Gastroesophageal sphincter (tissue), 3 donors: Measurements from ENCODE around the gene PROSER2.

Experiments used
- EP300 ChIP-seq: sonication (generic); formaldehyde crosslinking; IDR thresholded peaks from one replicate; pipeline ENCODE4 v1.6.1; 2017; ENCODE audit warnings: antibody characterized with exemption, mild to moderate bottlenecking
- POLR2A ChIP-seq, 2 donors: fragments of 450-650 bp; IDR thresholded peaks; one replicate each; pipeline ENCODE4 v1.6.1; 2017; ENCODE audit warnings: antibody characterized with exemption in 2 of 2, mild to moderate bottlenecking in 2 of 2, moderate library complexity in 1 of 2
- POLR2AphosphoS5 ChIP-seq: sonication (generic); formaldehyde crosslinking; IDR thresholded peaks from one replicate; pipeline ENCODE4 v1.6.1; 2017; ENCODE audit warnings: antibody characterized with exemption
- TF ChIP-seq, protein P1 (sequence below), 4 experiments: fragments of 200-600 bp in 2 of 4; fragments of 450-650 bp in 2 of 4; sonication (generic) in 1 of 4; IDR thresholded peaks; one replicate each; pipeline ENCODE4 v1.5.1; 2017 to 2019; ENCODE audit warnings: antibody characterized with exemption in 4 of 4, mild to moderate bottlenecking in 2 of 4, moderate library complexity in 2 of 4

DNA sequence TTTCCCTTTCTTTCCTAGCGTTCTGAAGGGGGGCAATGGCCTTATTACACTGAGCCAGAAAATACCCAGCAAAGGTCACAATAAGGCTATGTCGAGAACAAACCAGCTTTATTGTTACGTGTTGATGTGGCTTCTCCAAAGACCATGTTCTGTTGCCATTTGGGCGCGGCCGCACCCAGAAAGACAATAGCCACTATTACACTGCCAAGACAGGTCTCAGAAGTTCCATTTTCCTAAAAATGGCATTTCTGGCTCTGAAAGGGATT is 77.8 kb downstream of the PROSER2 start:
- TF ChIP-seq, protein P1, sequence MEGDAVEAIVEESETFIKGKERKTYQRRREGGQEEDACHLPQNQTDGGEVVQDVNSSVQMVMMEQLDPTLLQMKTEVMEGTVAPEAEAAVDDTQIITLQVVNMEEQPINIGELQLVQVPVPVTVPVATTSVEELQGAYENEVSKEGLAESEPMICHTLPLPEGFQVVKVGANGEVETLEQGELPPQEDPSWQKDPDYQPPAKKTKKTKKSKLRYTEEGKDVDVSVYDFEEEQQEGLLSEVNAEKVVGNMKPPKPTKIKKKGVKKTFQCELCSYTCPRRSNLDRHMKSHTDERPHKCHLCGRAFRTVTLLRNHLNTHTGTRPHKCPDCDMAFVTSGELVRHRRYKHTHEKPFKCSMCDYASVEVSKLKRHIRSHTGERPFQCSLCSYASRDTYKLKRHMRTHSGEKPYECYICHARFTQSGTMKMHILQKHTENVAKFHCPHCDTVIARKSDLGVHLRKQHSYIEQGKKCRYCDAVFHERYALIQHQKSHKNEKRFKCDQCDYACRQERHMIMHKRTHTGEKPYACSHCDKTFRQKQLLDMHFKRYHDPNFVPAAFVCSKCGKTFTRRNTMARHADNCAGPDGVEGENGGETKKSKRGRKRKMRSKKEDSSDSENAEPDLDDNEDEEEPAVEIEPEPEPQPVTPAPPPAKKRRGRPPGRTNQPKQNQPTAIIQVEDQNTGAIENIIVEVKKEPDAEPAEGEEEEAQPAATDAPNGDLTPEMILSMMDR (IDR thresholded peaks at IDR 0.05) = no peak
- TF ChIP-seq EP300 (no peak), POLR2A (IDR thresholded peaks at IDR 0.05) (no peak), POLR2AphosphoS5 (no peak)
